ENCODE measurements around the gene PDIK1L.
A peak's percentile ranks its signal among the peaks of the same experiment; 100 is the strongest.

The PDIK1L gene

GRCh38 chr1:26122988-26123973, 11.7 kb downstream of the PDIK1L start:
- no peak for DNase-seq (ENCODE audit: low spot score)

GRCh38 chr1:26124418-26125331, 13.1 kb downstream of the PDIK1L start:
- no peak for DNase-seq (ENCODE audit: low spot score)

DNA sequence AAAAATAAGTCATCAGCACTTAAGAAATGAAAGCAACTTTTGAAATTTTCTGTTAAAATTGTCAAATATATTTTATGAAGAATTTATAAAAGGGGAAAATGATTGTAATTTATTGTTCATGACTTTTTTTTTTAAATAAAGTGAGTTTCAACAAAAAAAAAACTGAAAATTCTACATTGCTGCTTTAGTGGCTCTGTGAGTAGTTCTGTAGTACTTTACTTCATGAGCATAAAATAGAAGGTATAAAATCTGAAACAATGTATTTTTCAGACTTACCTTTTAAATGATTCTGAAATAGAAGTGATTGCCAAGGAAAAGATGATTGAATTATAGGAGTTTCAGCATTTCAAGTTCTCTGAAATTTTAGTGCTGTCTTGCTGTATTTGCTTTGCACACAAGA, 13.8 kb downstream of the PDIK1L start:
- DNase-seq (ENCODE audit: low spot score) = no peak

DNA sequence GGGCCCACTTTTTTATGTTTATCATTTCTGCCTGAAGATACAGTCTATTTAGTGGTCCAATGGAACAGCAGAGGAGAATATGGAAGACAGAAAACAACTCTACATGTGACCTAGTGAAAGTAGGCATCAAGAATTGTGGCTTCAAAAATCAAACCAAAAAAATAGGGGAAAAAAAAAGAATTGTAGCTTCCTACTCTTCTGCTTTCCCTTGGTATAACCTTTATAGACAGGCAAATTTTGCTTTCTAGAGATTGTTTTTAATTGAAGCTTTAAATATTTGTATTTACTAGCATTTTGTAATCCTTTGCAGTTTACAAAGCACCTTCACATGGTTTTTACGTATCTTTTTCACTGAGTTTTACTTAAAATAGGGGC, 14.3 kb downstream of the PDIK1L start:
- DNase-seq (ENCODE audit: low spot score) = no peak

DNA sequence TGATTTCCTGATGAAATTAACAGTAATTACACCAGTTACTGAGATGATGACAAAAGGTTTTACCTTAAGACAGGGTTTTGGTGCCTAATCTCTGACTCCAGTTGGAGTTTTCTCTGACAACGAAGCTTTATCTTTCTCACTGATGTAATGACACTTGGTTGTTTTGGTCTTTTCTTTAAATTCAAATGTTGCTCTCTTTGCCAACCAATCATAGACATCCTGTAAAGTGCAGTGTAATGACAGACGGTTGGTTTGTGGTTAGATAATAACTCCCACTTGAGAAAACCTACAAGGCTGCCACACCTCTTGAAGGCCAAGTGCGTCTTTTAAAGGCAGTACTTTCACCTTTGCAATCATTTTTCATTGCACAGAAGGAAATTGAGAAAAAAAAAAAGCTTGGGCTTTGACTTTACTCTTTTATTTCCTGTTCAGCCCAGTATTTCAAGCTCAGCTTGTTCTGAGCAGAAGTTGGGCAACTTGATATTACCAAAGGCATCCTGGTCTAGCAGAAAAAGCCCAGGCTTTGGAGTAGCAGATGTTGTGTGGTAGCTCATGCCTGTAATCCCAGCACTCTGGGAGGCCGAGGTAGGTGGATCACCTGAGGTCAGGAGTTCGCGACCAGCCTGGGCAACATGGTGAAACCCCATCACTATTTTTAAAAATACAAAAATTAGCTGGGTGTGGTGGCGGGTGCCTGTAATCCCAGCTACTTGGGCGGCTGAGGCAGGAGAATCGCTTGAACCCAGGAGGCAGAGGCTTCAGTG, 14.9 kb downstream of the PDIK1L start:
- DNase-seq (ENCODE audit: low spot score) = no peak

DNA sequence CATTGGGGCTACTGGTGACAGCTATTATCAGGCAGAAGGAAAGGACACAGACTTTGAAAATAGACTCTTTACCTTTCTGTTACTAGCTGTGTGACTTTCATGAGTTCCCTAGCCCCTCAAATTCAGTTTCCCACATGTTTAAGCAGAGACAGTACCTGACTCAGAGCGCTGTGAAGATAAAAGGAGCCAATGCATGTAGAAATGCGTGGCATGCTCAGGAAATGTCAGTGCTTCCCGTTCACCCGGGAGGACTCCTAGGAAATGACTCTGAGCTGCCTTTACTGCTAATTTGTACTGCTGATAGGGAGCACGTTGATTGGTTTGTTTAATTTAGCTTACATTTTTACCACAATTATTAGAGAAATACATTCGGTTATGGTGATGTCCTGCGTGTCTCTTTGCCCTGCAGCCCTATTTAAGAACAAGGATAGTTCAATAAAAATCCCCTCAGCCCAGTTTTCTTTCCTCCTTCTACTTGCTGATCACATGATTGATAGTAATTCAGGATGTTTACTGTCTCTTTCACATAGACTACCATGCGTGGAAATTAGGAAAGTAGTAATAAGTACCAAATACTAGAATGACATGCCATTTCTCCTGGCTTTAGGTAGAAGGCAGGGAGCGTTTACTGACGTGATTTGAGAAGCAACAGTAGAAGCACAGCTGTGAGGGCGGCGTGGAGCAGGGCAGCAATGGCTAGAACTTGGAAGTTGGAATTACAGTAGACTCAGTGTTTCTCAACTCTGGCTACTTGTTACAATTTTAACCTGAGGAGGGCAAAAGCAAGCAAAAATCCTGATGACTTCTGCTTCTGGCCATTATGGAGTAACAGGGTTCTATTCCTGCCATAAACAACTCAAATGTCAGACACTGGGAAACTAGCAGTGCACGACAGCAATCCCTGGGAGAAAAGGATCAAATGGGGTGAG, 15.9 kb downstream of the PDIK1L start:
- DNase-seq (ENCODE audit: low spot score) = no peak

- DNase-seq (ENCODE audit: low spot score) = no peak
Observed at GRCh38 chr1:26129778-26130177, 18.2 kb downstream of the PDIK1L start.

DNA sequence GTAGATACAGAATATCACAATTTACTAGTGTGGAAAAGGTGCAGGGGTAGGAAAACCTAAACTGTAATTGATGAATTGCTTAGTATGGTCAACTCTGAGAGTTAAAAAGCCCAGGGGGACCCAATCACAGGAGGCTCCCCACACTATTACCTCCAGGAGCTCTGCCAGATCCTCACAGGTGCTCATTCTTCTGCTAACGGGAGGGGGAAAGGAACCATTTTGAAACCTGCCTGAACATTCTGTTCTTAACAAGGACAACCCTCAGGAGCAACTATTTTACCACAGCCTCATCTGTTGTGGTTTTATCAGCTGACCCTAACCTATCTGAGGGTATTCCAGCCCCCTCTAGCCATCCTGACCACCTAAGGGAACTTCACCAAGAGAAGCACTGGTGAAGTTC, 19.1 kb downstream of the PDIK1L start:
- DNase-seq (ENCODE audit: low spot score) = no peak

- peak; percentile 43 for DNase-seq (ENCODE audit: low spot score)
Observed at GRCh38 chr1:26132128-26132833, 20.7 kb downstream of the PDIK1L start.

GRCh38 chr1:26132834-26133167, 21.2 kb downstream of the PDIK1L start:
- DNase-seq (ENCODE audit: low spot score) = no peak

DNA sequence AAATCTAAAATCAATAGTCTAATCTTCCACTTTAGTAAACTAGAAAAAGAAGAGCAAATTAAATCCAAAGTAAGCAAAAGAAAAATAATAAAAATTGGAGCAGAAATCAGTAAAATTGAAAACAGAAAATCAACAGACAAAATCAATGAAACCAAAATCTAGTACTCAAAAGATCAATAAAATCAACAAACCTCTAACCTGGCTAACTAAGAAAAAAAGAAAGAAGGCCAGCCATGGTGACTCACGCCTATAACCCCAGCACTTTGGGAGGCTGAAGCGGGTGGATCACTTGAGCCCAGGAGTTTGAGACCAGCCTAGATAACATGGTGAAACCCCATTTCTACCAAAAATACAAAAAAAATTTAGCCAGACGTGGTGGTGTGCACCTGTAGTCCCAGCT, 22.8 kb downstream of the PDIK1L start:
- no peak for DNase-seq (ENCODE audit: low spot score)

- DNase-seq (ENCODE audit: low spot score) = no peak
Observed at GRCh38 chr1:26138974-26139558, 27.4 kb downstream of the PDIK1L start.

- DNase-seq (ENCODE audit: low spot score) = no peak
Observed at GRCh38 chr1:26142159-26142558, 30.5 kb downstream of the PDIK1L start.

GRCh38 chr1:26145041-26145959, 33.7 kb downstream of the PDIK1L start:
- peak; percentile 84 for DNase-seq (ENCODE audit: low spot score)

- DNase-seq (ENCODE audit: low spot score) = no peak
Observed at GRCh38 chr1:26145960-26146294, 34.3 kb downstream of the PDIK1L start.

DNA sequence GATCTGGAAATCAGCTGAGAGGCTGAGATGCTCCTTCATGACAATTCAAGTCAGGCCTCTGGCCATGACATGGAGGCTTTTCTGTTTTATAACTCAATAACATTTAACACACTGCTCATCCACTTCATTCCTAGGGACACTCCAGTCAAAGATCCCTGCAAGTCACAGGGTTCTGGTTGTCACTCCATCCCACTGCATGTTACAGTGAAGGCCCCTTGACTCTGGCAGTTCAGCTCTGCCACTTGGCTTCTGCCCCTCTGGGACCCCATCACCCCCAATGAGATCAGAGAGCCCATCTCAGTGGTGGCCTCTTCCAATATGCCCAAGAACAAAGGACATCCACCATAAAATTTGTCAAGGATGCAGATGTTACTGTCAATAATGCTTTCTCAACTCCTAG, 37.3 kb downstream of the PDIK1L start:
- no peak for DNase-seq (ENCODE audit: low spot score)

- no peak for DNase-seq (ENCODE audit: low spot score)
Observed at GRCh38 chr1:26153966-26154532, 42.4 kb downstream of the PDIK1L start.

DNA sequence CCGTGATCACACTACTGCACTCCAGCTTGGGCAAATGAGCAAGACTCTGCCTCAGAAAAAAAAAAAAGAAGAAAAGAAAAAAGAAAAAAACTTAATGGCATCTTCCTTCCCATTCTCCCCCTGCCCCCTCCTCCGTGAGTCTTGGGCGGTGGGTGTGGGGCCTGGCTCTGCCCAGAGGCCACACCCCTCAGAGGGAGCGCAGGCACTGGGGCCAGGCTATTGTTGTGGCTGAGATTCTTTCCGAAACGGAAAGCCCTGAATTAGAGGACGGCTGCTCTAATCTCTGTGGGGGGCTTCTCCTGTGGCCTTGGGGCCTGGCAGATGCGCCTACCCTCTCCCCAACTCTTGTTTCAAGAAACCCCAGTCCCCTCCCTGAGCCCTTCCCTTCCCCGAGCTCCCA, 43.1 kb downstream of the PDIK1L start:
- DNase-seq (ENCODE audit: low spot score) = peak; percentile 81
